Upper lobe of left lung (tissue), 4 donors: Measurements from ENCODE around the gene GSAP.

Source experiments
- EP300 ChIP-seq, 4 donors: sonication (generic); formaldehyde crosslinking; IDR thresholded peaks; one replicate each; pipeline ENCODE4 v1.5.1; 2017; ENCODE audit warnings: antibody characterized with exemption in 4 of 4, control low read depth in 2 of 4
- TF ChIP-seq, protein P1 (sequence below), 6 experiments: fragments of 450-650 bp in 4 of 6; fragments of 200-600 bp in 2 of 6; sonication (generic) in 2 of 6; IDR thresholded peaks; one replicate each; pipeline ENCODE4 v1.5.1; 2016 to 2019; ENCODE audit warnings: antibody characterized with exemption in 6 of 6

DNA sequence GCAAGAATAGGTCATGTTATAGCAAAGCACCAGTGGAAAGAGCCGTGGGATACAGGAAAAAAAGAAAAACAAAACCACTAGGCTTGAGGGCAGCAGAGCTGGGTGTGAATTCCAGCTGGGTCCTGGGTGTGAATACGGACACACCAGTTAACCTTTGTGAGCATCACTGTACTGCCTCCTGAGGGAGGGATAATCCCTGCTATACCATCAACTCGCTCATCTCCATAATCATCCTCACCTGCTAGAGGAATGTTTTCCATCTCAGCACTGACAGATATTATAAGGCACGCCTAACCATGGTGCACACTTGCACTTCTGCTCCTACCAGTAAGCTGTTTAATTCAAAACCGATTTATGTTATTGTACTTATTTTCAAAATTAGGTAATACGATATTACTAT is 62.2 kb downstream of the GSAP start:
- TF ChIP-seq, protein P1, sequence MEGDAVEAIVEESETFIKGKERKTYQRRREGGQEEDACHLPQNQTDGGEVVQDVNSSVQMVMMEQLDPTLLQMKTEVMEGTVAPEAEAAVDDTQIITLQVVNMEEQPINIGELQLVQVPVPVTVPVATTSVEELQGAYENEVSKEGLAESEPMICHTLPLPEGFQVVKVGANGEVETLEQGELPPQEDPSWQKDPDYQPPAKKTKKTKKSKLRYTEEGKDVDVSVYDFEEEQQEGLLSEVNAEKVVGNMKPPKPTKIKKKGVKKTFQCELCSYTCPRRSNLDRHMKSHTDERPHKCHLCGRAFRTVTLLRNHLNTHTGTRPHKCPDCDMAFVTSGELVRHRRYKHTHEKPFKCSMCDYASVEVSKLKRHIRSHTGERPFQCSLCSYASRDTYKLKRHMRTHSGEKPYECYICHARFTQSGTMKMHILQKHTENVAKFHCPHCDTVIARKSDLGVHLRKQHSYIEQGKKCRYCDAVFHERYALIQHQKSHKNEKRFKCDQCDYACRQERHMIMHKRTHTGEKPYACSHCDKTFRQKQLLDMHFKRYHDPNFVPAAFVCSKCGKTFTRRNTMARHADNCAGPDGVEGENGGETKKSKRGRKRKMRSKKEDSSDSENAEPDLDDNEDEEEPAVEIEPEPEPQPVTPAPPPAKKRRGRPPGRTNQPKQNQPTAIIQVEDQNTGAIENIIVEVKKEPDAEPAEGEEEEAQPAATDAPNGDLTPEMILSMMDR (IDR thresholded peaks at IDR 0.05), result no peak
- no peak for TF ChIP-seq EP300 (IDR thresholded peaks at IDR 0.05)
